NCI-H1092 treated with DMSO at 0.1 percent for 48 hours (cell line): Measurements from ENCODE around the gene EFL1.

ENCODE experiments used
- DNase-seq: peaks from one replicate; lab custom pipeline; 2025; lab: John Stamatoyannopoulos, UW

EFL1 gene

GRCh38 chr15:82124331-82125263 lies 137.9 kb downstream of the EFL1 start:
- no peak for DNase-seq

DNA sequence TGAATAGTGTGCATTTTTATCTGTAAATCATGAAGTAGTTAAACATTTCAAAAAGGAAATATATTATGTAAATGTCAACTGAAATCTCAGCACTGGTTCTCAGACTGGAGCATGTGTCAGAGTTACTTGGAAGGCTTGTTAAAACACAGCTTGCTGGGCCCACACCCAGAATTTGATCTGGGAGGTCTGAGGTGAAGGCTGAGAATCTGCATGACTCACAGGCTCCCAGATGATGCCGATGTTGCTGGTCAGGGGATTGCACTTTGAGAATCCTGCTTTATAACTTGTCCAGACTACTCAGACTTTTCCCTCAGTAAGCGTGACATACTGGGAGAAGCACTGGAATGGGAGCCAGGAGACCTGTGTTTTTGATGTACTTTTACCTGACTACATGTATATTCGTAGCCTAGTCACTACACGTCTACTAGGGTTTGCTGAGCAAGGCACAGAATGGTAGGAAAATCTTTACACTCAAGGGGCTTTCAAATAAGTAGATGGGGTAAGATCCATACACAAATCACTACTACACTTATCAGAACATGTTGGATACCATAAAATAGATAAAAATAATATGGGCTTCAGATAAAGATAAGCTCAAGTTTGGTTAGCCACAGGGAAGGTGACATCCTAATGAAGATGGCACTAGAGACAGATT lies 139.7 kb downstream of the EFL1 start:
- DNase-seq, result no peak

GRCh38 chr15:82118040-82118439 lies 144.5 kb downstream of the EFL1 start:
- DNase-seq, result no peak

GRCh38 chr15:82117296-82117695 lies 145.2 kb downstream of the EFL1 start:
- DNase-seq, result no peak

DNA sequence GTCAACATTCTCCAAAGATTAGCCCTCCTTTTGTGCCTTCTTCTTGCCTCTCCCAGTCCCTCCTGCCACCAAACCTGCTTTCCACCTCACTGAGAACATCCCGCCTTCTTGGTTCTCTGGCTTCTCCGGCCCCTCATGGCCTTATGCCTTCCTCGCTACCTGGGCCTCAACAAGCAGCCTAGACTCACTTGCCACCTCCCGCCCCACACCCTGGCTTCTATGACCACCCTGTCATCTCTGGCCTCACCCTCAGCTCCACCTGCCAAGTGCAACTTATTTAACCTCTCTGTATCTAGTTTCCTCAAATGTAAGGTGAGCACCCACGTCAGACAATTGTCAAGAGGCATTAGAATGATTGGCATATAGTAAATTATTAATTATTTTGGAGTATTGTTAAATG lies 147.9 kb downstream of the EFL1 start:
- DNase-seq, result no peak

DNA sequence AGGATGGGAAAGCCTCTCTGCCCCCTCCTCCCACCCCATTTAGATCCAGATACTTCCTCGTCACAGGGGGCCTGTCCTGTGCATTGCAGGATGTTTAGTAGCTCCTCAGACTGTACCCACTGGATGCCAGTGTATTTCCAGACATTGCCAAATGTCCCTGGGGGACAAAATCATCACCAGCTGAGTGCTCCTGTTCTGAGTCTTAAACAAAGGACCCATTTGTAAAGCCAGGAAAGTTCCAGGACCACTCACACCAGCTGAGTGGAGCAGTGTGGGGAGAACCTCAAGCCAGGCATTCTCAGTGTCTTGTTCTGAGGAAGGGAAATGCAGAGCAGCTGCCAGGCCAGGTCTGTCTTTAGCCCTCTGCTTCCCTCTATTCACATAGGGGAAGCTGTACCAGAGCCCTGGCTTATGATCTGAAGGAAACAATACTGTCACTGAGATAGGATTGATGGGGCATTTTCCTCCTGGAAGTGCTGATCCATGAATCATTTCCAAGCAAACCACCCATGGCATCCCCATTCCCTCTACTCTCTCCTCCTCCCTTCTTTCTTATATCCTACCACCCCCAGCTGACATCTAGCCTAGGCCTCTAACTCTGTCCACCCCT lies 149.3 kb downstream of the EFL1 start:
- no peak for DNase-seq

GRCh38 chr15:82111918-82112317 lies 150.6 kb downstream of the EFL1 start:
- no peak for DNase-seq

GRCh38 chr15:82110144-82110543 lies 152.4 kb downstream of the EFL1 start:
- DNase-seq, result no peak

- DNase-seq, result no peak
Measured at GRCh38 chr15:82108489-82109078, 153.9 kb downstream of the EFL1 start.

DNA sequence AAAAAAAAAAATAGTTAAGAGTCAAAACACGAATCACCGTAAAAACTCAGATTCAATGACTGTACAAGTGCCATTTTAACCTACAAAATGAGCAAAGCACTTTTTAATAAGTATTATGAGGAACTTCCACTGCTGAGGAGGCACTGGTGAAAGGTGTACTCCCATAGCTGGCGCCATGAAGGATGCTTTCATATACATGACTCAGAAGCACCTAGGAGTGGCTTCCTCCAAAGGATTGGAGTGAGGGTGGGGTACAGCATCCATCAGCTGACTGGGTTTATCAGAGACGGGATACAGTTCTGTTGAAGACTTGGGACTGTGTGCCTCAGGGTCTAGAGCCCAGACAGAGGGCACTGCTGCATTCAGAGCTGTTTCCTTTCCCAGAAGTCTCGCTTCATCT lies 155.9 kb downstream of the EFL1 start:
- no peak for DNase-seq

GRCh38 chr15:82105451-82106215 lies 156.9 kb downstream of the EFL1 start:
- DNase-seq, result no peak

DNA sequence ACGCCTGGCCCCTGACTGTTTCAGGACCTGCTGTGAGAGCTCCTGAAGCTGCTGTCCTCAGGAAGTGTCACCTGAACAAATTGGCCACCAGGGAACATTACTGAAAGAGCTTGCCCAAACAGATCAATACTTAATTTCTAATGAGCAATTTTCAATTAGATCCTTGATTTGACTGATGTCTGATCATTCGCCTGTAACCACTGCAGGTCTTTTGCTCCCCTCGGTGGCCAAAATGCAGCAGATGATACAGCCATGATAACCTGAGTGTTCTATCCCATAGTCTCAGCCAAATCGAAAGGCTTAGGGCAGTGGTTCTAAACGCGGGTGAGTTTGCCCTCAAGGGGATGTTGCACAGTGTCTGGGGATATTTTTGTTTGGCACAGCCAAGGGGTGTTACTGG lies 159.1 kb downstream of the EFL1 start:
- no peak for DNase-seq

DNA sequence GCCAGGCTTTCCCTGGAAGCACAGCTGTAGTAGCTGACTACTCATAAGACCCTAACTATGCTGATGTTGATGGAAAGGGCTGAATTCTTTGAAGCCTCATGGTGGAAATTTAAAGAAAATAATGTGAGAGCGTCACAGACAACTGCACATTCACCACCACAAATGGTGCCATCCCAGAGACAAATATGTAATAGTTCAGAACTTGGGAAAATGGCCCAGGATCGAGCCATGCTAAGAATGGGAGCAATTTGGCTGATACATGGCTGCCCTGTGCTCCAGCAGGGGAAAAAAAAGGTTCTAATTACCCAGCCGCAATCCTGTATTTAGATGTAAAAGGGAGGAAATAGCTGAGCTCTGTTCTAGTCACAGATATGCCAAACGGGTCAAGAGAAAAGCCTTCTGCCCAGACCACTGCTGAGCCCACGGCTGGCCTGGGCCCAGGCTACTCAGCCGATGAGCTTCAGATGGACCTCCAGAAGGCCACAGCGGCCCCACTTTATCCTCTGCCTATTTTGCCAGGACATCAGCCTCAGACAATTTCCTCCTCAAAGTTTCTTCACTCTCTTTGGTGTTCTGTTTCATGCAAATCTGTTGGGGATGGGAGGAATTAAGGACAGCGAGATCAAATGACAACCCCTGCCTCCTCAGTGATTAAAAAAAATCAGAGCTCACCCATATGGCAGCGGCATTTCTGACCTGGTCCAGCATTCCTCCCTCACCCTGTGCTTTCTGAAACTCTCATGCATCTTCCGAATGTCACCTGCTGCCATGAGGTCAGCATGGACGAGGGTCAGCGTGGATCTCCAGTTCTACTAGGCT lies 162.2 kb downstream of the EFL1 start:
- no peak for DNase-seq

DNA sequence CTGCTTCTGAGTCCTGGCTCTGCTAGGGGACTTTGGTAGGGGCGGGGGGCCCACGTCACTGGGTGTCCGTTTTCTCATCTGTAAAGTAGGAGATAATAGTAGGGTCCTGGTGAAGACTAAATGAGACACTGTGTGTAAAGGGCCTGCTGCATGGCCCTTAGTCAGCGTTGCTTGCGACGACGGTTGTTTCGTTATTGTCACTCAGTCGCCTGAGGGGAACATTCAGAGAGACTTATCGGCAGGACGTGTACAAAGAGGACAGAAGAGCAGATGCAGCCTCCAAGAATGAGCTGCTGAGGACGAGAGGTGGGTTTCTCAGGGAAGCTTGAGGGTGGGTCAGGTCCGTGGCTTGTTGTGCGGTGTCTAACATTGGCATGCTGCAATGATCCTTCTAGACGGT lies 163.9 kb downstream of the EFL1 start:
- no peak for DNase-seq

GRCh38 chr15:82095803-82096202 lies 166.7 kb downstream of the EFL1 start:
- DNase-seq, result no peak

GRCh38 chr15:82093774-82094211 lies 168.7 kb downstream of the EFL1 start:
- no peak for DNase-seq

DNA sequence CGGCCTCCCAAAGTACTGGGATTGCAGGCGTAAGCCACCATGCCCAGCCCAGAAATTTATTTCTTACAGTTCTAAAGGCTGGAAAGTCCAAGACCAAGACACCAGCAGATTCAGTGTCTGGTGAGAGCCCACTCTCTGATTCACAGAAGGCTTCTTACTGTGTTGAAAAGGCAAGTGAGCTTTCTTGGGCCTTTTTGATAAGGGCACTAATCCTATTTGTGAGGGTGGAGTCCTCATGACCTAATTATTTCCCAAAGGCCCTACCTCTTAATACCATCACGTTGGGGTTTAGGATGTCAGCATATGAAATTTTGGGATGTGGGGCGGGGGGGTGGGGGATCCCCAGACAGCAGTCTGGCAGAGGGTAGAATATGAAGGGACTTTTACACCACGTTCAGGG lies 169.2 kb downstream of the EFL1 start:
- no peak for DNase-seq

- no peak for DNase-seq
Measured at GRCh38 chr15:82091636-82092140, 170.8 kb downstream of the EFL1 start.

DNA sequence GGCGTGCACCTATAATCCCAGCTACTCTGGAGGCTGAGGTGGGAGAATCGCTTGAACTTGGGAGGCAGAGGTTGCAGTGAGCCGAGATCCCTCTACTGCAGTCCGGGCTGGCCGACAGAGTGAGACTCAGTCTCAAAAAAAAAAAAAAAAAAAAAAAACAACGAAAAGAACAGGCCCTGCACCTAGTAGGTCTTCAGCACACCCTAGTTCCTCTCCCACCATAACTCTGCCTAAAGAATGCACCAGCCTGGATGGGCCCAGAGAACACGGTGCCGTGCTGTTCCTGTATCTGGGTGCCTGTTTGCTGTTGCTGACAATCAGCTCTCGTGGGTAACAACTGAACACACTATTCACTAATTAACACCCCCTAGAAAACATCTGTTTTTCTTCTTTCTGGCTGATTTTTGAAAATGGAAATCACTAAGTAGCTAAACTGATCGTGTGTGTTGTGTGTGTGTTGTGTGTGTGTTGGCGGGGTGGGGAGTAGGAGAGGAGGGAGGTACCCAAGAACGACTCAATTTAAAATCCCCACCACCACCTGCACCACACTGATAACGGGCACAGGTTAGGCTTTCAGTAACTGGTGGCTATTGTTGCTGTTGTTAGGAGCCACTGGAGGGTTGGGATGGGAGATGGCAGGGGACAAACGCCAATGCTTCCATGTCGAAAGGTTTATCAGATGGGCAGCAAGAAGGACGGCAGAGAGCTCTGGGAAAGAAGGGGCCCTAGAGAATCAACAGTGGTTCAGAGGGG lies 176.1 kb downstream of the EFL1 start:
- DNase-seq, result no peak
